ENCODE data around the gene ADGRG6.
"Not testable (repeated sequence)": the region's sequence is repeated elsewhere in the genome, so short reads cannot be mapped to it uniquely, and the experiment has no call there.

Gene ADGRG6

GRCh38 chr6:142426444-142427132 is 124.8 kb downstream of the ADGRG6 start:
- DNase-seq; H3K27me3 ChIP-seq (replicated peaks; ENCODE audit: control insufficient read depth, insufficient read depth, low read length, poor library complexity, severe bottlenecking); H3K27ac ChIP-seq (ENCODE audit: insufficient read depth, low read length, poor library complexity, severe bottlenecking); H3K36me3 ChIP-seq (ENCODE audit: control insufficient read depth, insufficient read depth, low read length); H3K4me1 ChIP-seq (ENCODE audit: control insufficient read depth, insufficient read depth, low read length, poor library complexity, severe bottlenecking); H3K9me3 ChIP-seq (ENCODE audit: control insufficient read depth, low read length); H3K4me3 ChIP-seq (ENCODE audit: insufficient read depth, low read depth, low read length, poor library complexity, severe bottlenecking): not testable (repeated sequence)

GRCh38 chr6:142428468-142428867 is 126.7 kb downstream of the ADGRG6 start:
- H3K9me3 ChIP-seq (ENCODE audit: control insufficient read depth, low read length); H3K27me3 ChIP-seq (replicated peaks; ENCODE audit: control insufficient read depth, insufficient read depth, low read length, poor library complexity, severe bottlenecking); DNase-seq; H3K4me1 ChIP-seq (ENCODE audit: control insufficient read depth, insufficient read depth, low read length, poor library complexity, severe bottlenecking); H3K36me3 ChIP-seq (ENCODE audit: control insufficient read depth, insufficient read depth, low read length); H3K27ac ChIP-seq (ENCODE audit: insufficient read depth, low read length, poor library complexity, severe bottlenecking); H3K4me3 ChIP-seq (ENCODE audit: insufficient read depth, low read depth, low read length, poor library complexity, severe bottlenecking): not testable (repeated sequence)

GRCh38 chr6:142429195-142429594 is 127.4 kb downstream of the ADGRG6 start:
- DNase-seq = no peak
- H3K27ac ChIP-seq (ENCODE audit: insufficient read depth, low read length, poor library complexity, severe bottlenecking) = no peak overlapping the region
- H3K27me3 ChIP-seq (replicated peaks; ENCODE audit: control insufficient read depth, insufficient read depth, low read length, poor library complexity, severe bottlenecking) = no peaks in the 10 kb centered on the region
- H3K4me3 ChIP-seq (ENCODE audit: insufficient read depth, low read depth, low read length, poor library complexity, severe bottlenecking) = no peak overlapping the region
- H3K9me3 ChIP-seq (ENCODE audit: control insufficient read depth, low read length) = no peaks in the 10 kb centered on the region
- no peaks in the 10 kb centered on the region for H3K4me1 ChIP-seq (ENCODE audit: control insufficient read depth, insufficient read depth, low read length, poor library complexity, severe bottlenecking)
- H3K36me3 ChIP-seq (ENCODE audit: control insufficient read depth, insufficient read depth, low read length) = no peaks in the 10 kb centered on the region

- no peak for DNase-seq
- H3K9me3 ChIP-seq (ENCODE audit: control insufficient read depth, low read length) = no peaks in the 10 kb centered on the region
- H3K4me3 ChIP-seq (ENCODE audit: insufficient read depth, low read depth, low read length, poor library complexity, severe bottlenecking) = no peak overlapping the region
- no peaks in the 10 kb centered on the region for H3K36me3 ChIP-seq (ENCODE audit: control insufficient read depth, insufficient read depth, low read length)
- H3K4me1 ChIP-seq (ENCODE audit: control insufficient read depth, insufficient read depth, low read length, poor library complexity, severe bottlenecking) = no peaks in the 10 kb centered on the region
- H3K27ac ChIP-seq (ENCODE audit: insufficient read depth, low read length, poor library complexity, severe bottlenecking) = no peak overlapping the region
- H3K27me3 ChIP-seq (replicated peaks; ENCODE audit: control insufficient read depth, insufficient read depth, low read length, poor library complexity, severe bottlenecking) = no peaks in the 10 kb centered on the region
Observed at GRCh38 chr6:142433419-142433818, 131.6 kb downstream of the ADGRG6 start.

GRCh38 chr6:142438898-142439297 is 137.1 kb downstream of the ADGRG6 start:
- Histone ChIP-seq H3K4me1 (ENCODE audit: control insufficient read depth, insufficient read depth, low read length, poor library complexity, severe bottlenecking) (no peaks in the 10 kb centered on the region), H3K27ac (ENCODE audit: insufficient read depth, low read length, poor library complexity, severe bottlenecking) (no peak overlapping the region), H3K27me3 (replicated peaks; ENCODE audit: control insufficient read depth, insufficient read depth, low read length, poor library complexity, severe bottlenecking) (no peaks in the 10 kb centered on the region), H3K36me3 (ENCODE audit: control insufficient read depth, insufficient read depth, low read length) (no peaks in the 10 kb centered on the region), H3K9me3 (ENCODE audit: control insufficient read depth, low read length) (no peaks in the 10 kb centered on the region), H3K4me3 (ENCODE audit: insufficient read depth, low read depth, low read length, poor library complexity, severe bottlenecking) (no peak overlapping the region)
- DNase-seq = no peak

GRCh38 chr6:142440600-142441293 is 138.9 kb downstream of the ADGRG6 start:
- no peaks in the 10 kb centered on the region for H3K36me3 ChIP-seq (ENCODE audit: control insufficient read depth, insufficient read depth, low read length)
- no peaks in the 10 kb centered on the region for H3K4me1 ChIP-seq (ENCODE audit: control insufficient read depth, insufficient read depth, low read length, poor library complexity, severe bottlenecking)
- no peak overlapping the region for H3K27ac ChIP-seq (ENCODE audit: insufficient read depth, low read length, poor library complexity, severe bottlenecking)
- no peak overlapping the region for H3K4me3 ChIP-seq (ENCODE audit: insufficient read depth, low read depth, low read length, poor library complexity, severe bottlenecking)
- no peaks in the 10 kb centered on the region for H3K27me3 ChIP-seq (replicated peaks; ENCODE audit: control insufficient read depth, insufficient read depth, low read length, poor library complexity, severe bottlenecking)
- DNase-seq = no peak
- H3K9me3 ChIP-seq (ENCODE audit: control insufficient read depth, low read length) = no peaks in the 10 kb centered on the region

GRCh38 chr6:142441716-142442115 is 139.9 kb downstream of the ADGRG6 start:
- H3K4me3 ChIP-seq (ENCODE audit: insufficient read depth, low read depth, low read length, poor library complexity, severe bottlenecking) = no peak overlapping the region
- H3K27ac ChIP-seq (ENCODE audit: insufficient read depth, low read length, poor library complexity, severe bottlenecking) = no peak overlapping the region
- DNase-seq = no peak
- no peaks in the 10 kb centered on the region for H3K4me1 ChIP-seq (ENCODE audit: control insufficient read depth, insufficient read depth, low read length, poor library complexity, severe bottlenecking)
- H3K9me3 ChIP-seq (ENCODE audit: control insufficient read depth, low read length) = no peaks in the 10 kb centered on the region
- no peaks in the 10 kb centered on the region for H3K27me3 ChIP-seq (replicated peaks; ENCODE audit: control insufficient read depth, insufficient read depth, low read length, poor library complexity, severe bottlenecking)
- H3K36me3 ChIP-seq (ENCODE audit: control insufficient read depth, insufficient read depth, low read length) = no peaks in the 10 kb centered on the region

GRCh38 chr6:142443102-142443501 is 141.3 kb downstream of the ADGRG6 start:
- Histone ChIP-seq H3K4me3 (ENCODE audit: insufficient read depth, low read depth, low read length, poor library complexity, severe bottlenecking) (no peak overlapping the region), H3K27me3 (replicated peaks; ENCODE audit: control insufficient read depth, insufficient read depth, low read length, poor library complexity, severe bottlenecking) (no peaks in the 10 kb centered on the region), H3K36me3 (ENCODE audit: control insufficient read depth, insufficient read depth, low read length) (no peaks in the 10 kb centered on the region), H3K4me1 (ENCODE audit: control insufficient read depth, insufficient read depth, low read length, poor library complexity, severe bottlenecking) (no peaks in the 10 kb centered on the region), H3K27ac (ENCODE audit: insufficient read depth, low read length, poor library complexity, severe bottlenecking) (no peak overlapping the region), H3K9me3 (ENCODE audit: control insufficient read depth, low read length) (no peaks in the 10 kb centered on the region)
- no peak for DNase-seq

- H3K27me3 ChIP-seq (replicated peaks; ENCODE audit: control insufficient read depth, insufficient read depth, low read length, poor library complexity, severe bottlenecking) = no peaks in the 10 kb centered on the region
- H3K4me1 ChIP-seq (ENCODE audit: control insufficient read depth, insufficient read depth, low read length, poor library complexity, severe bottlenecking) = no peaks in the 10 kb centered on the region
- no peak for DNase-seq
- no peak overlapping the region for H3K4me3 ChIP-seq (ENCODE audit: insufficient read depth, low read depth, low read length, poor library complexity, severe bottlenecking)
- H3K27ac ChIP-seq (ENCODE audit: insufficient read depth, low read length, poor library complexity, severe bottlenecking) = no peak overlapping the region
- H3K36me3 ChIP-seq (ENCODE audit: control insufficient read depth, insufficient read depth, low read length) = no peaks in the 10 kb centered on the region
- no peaks in the 10 kb centered on the region for H3K9me3 ChIP-seq (ENCODE audit: control insufficient read depth, low read length)
Observed at GRCh38 chr6:142443532-142443931, 141.7 kb downstream of the ADGRG6 start.

- no peak for DNase-seq
- Histone ChIP-seq H3K27ac (ENCODE audit: insufficient read depth, low read length, poor library complexity, severe bottlenecking) (no peak overlapping the region), H3K36me3 (ENCODE audit: control insufficient read depth, insufficient read depth, low read length) (no peaks in the 10 kb centered on the region), H3K27me3 (replicated peaks; ENCODE audit: control insufficient read depth, insufficient read depth, low read length, poor library complexity, severe bottlenecking) (no peaks in the 10 kb centered on the region), H3K4me1 (ENCODE audit: control insufficient read depth, insufficient read depth, low read length, poor library complexity, severe bottlenecking) (no peaks in the 10 kb centered on the region), H3K4me3 (ENCODE audit: insufficient read depth, low read depth, low read length, poor library complexity, severe bottlenecking) (no peak overlapping the region), H3K9me3 (ENCODE audit: control insufficient read depth, low read length) (no peaks in the 10 kb centered on the region)
Observed at GRCh38 chr6:142444376-142444775, 142.6 kb downstream of the ADGRG6 start.

Data from effector memory CD4-positive, alpha-beta T cell (primary cell).